Kidney (tissue), 14 donors: ENCODE data around the gene ZDHHC21. TPM values are rescaled to one million over a fixed set of nuclear protein-coding genes. Genes with fewer than 3 reads are reported as not detected.

Experiments
- DNase-seq, 5 donors: peaks; one replicate each; pipeline ENCODE4 v3.0.0-alpha.2; 2013 to 2020
- FAIRE-seq: peaks from 2 replicates; lab custom pipeline; 2012; peaks lifted over from hg19 to GRCh38; lab: Jason Lieb, UNC
- H3K27ac ChIP-seq, 2 donors: one replicate each; pipeline ENCODE4 v1.7.0; 2013; ENCODE audit warnings: low read depth in 2 of 2, low read length in 2 of 2, inconsistent platforms in 1 of 2
- H3K27me3 ChIP-seq: one replicate; pipeline ENCODE4 v1.7.1; 2013; ENCODE audit warnings: low read length, inconsistent platforms; ENCODE audit not compliant: control insufficient read depth, insufficient read depth
- H3K36me3 ChIP-seq, 3 donors: one replicate each; pipeline versions ENCODE4 v1.7.0 to v1.7.1; 2013; ENCODE audit warnings: low read length in 3 of 3, control low read depth in 1 of 3, inconsistent platforms in 1 of 3; ENCODE audit not compliant: insufficient read depth in 3 of 3, control insufficient read depth in 2 of 3
- H3K4me1 ChIP-seq, 3 donors: one replicate each; pipeline versions ENCODE4 v1.7.0 to v1.7.1; 2013; ENCODE audit warnings: low read length in 3 of 3, inconsistent platforms in 1 of 3, low read depth in 1 of 3; ENCODE audit not compliant: control insufficient read depth in 2 of 3, insufficient read depth in 2 of 3
- H3K4me3 ChIP-seq, 3 donors: one replicate each; pipeline versions ENCODE4 v1.7.0 to v1.8.1; 2013; ENCODE audit warnings: low read length in 3 of 3, control low read depth in 1 of 3, inconsistent platforms in 1 of 3
- H3K9ac ChIP-seq, 3 donors: one replicate each; pipeline versions ENCODE4 v1.7.0 to v1.7.1; 2013; ENCODE audit warnings: low read length in 3 of 3, control low read depth in 1 of 3, inconsistent platforms in 1 of 3
- H3K9me3 ChIP-seq, 3 donors: one replicate each; pipeline versions ENCODE4 v1.7.0 to v1.7.1; 2013; ENCODE audit warnings: low read length in 3 of 3, control low read depth in 1 of 3, inconsistent platforms in 1 of 3; ENCODE audit not compliant: control insufficient read depth in 2 of 3, insufficient read depth in 1 of 3
- intact Hi-C: fragments of 100-400 bp; cut with DNase I; formaldehyde crosslinking; loops from one replicate; pipeline ENCODE4 v1.11.1; 2022
- polyA plus RNA-seq: library from polyadenylated mRNA; stranded (reverse); fragments of 350-450 nt; fragmentation: Illumina TruSeq; extraction: RNeasy Lipid Tissue Mini Kit (QIAGEN cat#74804); gene quantifications from one replicate; pipeline ENCODE4 v1.2.3, GENCODE V29; 2014; ENCODE audit warnings: low read depth, low replicate concordance; ENCODE audit not compliant: insufficient read depth
- total RNA-seq: library from RNA; stranded (reverse); fragmentation: NEBNext Ultra II Directional; extraction: Animal tissue kit (Norgen Biotek cat#: 25700); gene quantifications from one replicate; pipeline ENCODE4 v1.2.1, GENCODE V29; 2021
- TF ChIP-seq, protein P1 (sequence below): IDR thresholded peaks from 3 replicates; pipeline ENCODE4 v1.5.1; 2012; ENCODE audit warnings: mild to moderate bottlenecking, moderate library complexity, borderline replicate concordance; ENCODE audit not compliant: insufficient read depth; ENCODE audit errors: extremely low read depth
- donor health status: control.
- donor health status: control.
- donor health status: control.
- donor health status: control.
- donor health status: control.
- donor health status: DM: yes; HTN: yes; CAD: no.
- donor health status: Normal renal cell carcinoma (clear cell type).

The ZDHHC21 gene
- total and polyA plus RNA-seq, 2 donors from 2014 or later, result 4.0 to 15.2 TPM

DNA sequence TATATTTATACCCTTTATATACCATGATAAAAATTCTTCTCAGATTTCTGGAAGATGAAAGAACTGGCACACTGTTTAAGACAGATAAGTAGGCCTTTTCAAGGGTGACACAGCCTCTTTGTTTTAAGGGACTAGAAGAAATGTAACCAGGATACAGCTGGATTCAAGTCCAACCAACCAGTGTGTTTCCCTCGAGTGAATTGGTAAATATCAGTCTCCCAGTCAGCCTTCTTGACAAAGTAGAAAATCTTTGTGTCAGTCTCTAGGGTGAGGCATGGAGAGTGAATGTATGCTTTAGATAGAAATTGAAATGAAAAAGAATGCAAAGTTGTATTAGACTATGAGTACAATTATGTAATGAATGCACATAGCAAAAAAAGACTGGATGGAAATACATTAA lies 119.1 kb downstream of the ZDHHC21 start:
- TF ChIP-seq, protein P1, sequence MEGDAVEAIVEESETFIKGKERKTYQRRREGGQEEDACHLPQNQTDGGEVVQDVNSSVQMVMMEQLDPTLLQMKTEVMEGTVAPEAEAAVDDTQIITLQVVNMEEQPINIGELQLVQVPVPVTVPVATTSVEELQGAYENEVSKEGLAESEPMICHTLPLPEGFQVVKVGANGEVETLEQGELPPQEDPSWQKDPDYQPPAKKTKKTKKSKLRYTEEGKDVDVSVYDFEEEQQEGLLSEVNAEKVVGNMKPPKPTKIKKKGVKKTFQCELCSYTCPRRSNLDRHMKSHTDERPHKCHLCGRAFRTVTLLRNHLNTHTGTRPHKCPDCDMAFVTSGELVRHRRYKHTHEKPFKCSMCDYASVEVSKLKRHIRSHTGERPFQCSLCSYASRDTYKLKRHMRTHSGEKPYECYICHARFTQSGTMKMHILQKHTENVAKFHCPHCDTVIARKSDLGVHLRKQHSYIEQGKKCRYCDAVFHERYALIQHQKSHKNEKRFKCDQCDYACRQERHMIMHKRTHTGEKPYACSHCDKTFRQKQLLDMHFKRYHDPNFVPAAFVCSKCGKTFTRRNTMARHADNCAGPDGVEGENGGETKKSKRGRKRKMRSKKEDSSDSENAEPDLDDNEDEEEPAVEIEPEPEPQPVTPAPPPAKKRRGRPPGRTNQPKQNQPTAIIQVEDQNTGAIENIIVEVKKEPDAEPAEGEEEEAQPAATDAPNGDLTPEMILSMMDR, result no peak
- no peaks in the 10 kb centered on the region for H3K27me3 ChIP-seq
- no peak overlapping the region for H3K9ac ChIP-seq
- H3K36me3 ChIP-seq, result no peaks in the 10 kb centered on the region
- no peaks in the 10 kb centered on the region for H3K9me3 ChIP-seq
- H3K4me1 ChIP-seq, result no peaks in the 10 kb centered on the region
- FAIRE-seq, result no peak
- DNase-seq, result no peak
- intact Hi-C loops, result no loop called here
- H3K27ac ChIP-seq, result no peak overlapping the region
- H3K4me3 ChIP-seq, result no peak overlapping the region

DNA sequence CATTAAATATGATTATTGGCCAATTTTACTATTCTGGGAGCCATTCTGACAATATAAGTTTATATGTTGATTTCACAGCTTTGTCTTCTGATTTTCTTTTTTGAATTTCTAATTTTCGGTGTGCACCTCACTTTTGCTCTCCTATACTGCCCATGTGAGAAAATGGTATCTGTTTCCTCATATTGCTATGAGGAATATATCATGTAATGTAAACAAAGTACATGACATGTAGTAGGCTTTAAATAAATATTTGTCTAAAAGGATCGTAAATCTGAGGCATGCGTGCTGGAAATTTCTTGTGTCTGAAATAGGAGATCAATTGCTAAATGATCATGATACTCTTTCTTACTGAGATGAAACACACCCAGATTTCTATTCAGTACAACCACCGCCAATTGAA lies 119.9 kb downstream of the ZDHHC21 start:
- H3K9me3 ChIP-seq, result no peaks in the 10 kb centered on the region
- H3K36me3 ChIP-seq, result no peaks in the 10 kb centered on the region
- H3K9ac ChIP-seq, result no peak overlapping the region
- H3K4me3 ChIP-seq, result no peak overlapping the region
- no peak for FAIRE-seq
- H3K4me1 ChIP-seq, result no peaks in the 10 kb centered on the region
- no peaks in the 10 kb centered on the region for H3K27me3 ChIP-seq
- H3K27ac ChIP-seq, result no peak overlapping the region
- TF ChIP-seq, protein P1, result no peak
- no peak for DNase-seq
- intact Hi-C loops, result no loop called here

DNA sequence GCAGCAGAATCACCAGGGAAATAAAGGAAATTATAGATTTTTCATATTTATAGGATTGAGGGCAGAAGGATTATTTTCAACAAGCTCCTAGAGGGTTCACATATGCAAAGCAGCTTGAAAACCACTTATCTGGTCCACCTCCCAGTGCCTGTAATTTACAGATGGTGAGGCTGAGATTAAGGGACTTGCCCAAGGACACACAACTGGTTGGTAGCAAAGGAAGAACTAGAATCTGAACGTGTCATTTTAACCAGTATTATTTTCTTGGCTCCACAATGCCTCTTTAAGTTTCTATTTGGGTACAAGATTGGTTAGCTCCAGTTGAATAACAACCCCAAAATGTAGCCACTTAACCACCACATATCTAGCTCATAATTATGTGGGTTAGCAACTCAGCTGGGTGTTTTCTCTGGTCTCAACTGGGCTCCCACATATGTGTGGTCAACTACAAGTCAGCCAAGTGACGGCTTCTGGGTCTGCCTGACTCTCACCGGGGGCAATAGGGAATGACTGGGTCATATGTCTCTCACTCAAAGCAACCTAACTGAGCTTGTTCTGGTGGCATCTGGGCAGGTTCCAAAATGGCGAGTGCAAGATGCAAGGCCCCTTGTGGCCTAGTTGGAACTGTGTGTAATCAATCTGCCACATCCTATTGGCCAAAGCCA lies 127.7 kb downstream of the ZDHHC21 start:
- H3K4me3 ChIP-seq, result no peak overlapping the region
- DNase-seq, result no peak
- no peak for FAIRE-seq
- no peaks in the 10 kb centered on the region for H3K4me1 ChIP-seq
- TF ChIP-seq, protein P1, result no peak
- H3K9me3 ChIP-seq, result no peaks in the 10 kb centered on the region
- no peaks in the 10 kb centered on the region for H3K36me3 ChIP-seq
- no peak overlapping the region for H3K9ac ChIP-seq
- H3K27ac ChIP-seq, result no peak overlapping the region
- no peaks in the 10 kb centered on the region for H3K27me3 ChIP-seq
- intact Hi-C loops, result no loop called here
